Stimulated activated memory B cell treated with anti-CD40 and anti-IgM and Interleukin-4, amounts not matched to agents 10 μg/mL and 1 μg/mL and 100 μg/mL, for 72 hours (primary cell): ENCODE data around the gene COBL.

Experiments used
- ATAC-seq: fragments of 150-1000 bp; cut with Tn5 transposase; 2 replicates; pipeline ENCODE4 v1.10.0; 2021
- H3K27ac Mint-ChIP-seq: one replicate; pipeline ENCODE4 v1.8.0; 2022; ENCODE audit warnings: mild to moderate bottlenecking, mixed read lengths
- H3K27me3 Mint-ChIP-seq: one replicate; pipeline ENCODE4 v1.8.0; 2022; ENCODE audit warnings: mixed read lengths
- H3K36me3 Mint-ChIP-seq: one replicate; pipeline ENCODE4 v1.8.0; 2022; ENCODE audit warnings: mixed read lengths
- H3K4me1 Mint-ChIP-seq: one replicate; pipeline ENCODE4 v1.8.0; 2022; ENCODE audit warnings: mixed read lengths
- H3K4me3 Mint-ChIP-seq: one replicate; pipeline ENCODE4 v1.8.0; 2022; ENCODE audit warnings: mild to moderate bottlenecking, moderate library complexity, mixed read lengths
- H3K9me3 Mint-ChIP-seq: one replicate; pipeline ENCODE4 v1.8.0; 2022; ENCODE audit warnings: mixed read lengths

The COBL gene

GRCh38 chr7:51027106-51027934, 289.3 kb downstream of the COBL start:
- ATAC-seq, result no peak
- no peak overlapping the region for H3K4me3 Mint-ChIP-seq
- no peaks in the 10 kb centered on the region for H3K27me3 Mint-ChIP-seq
- no peaks in the 10 kb centered on the region for H3K36me3 Mint-ChIP-seq
- no peaks in the 10 kb centered on the region for H3K4me1 Mint-ChIP-seq
- H3K9me3 Mint-ChIP-seq, result no peaks in the 10 kb centered on the region
- no peak overlapping the region for H3K27ac Mint-ChIP-seq

GRCh38 chr7:51026341-51026740, 290.3 kb downstream of the COBL start:
- H3K4me1 Mint-ChIP-seq, result no peaks in the 10 kb centered on the region
- no peaks in the 10 kb centered on the region for H3K36me3 Mint-ChIP-seq
- no peak overlapping the region for H3K4me3 Mint-ChIP-seq
- H3K27ac Mint-ChIP-seq, result no peak overlapping the region
- ATAC-seq, result no peak
- no peaks in the 10 kb centered on the region for H3K27me3 Mint-ChIP-seq
- H3K9me3 Mint-ChIP-seq, result no peaks in the 10 kb centered on the region

- ATAC-seq, result no peak
- no peaks in the 10 kb centered on the region for H3K36me3 Mint-ChIP-seq
- H3K27me3 Mint-ChIP-seq, result no peaks in the 10 kb centered on the region
- H3K9me3 Mint-ChIP-seq, result no peaks in the 10 kb centered on the region
- no peak overlapping the region for H3K27ac Mint-ChIP-seq
- H3K4me1 Mint-ChIP-seq, result no peaks in the 10 kb centered on the region
- H3K4me3 Mint-ChIP-seq, result no peak overlapping the region
Measured at GRCh38 chr7:51025668-51026067, 290.9 kb downstream of the COBL start.

- no peak for ATAC-seq
Measured at GRCh38 chr7:51024867-51025266, 291.7 kb downstream of the COBL start.

GRCh38 chr7:51023547-51023946, 293.1 kb downstream of the COBL start:
- Mint-ChIP-seq H3K4me3 (no peak overlapping the region), H3K9me3 (no peaks in the 10 kb centered on the region), H3K4me1 (no peaks in the 10 kb centered on the region), H3K36me3 (no peaks in the 10 kb centered on the region), H3K27ac (no peak overlapping the region), H3K27me3 (no peaks in the 10 kb centered on the region)
- no peak for ATAC-seq

More at GRCh38 chr7:51024867-51025266, 291.7 kb downstream of the COBL start:
- Mint-ChIP-seq H3K36me3 (no peaks in the 10 kb centered on the region), H3K4me1 (no peaks in the 10 kb centered on the region), H3K27me3 (no peaks in the 10 kb centered on the region), H3K27ac (no peak overlapping the region), H3K9me3 (no peaks in the 10 kb centered on the region), H3K4me3 (no peak overlapping the region)

GRCh38 chr7:51022821-51023220, 293.8 kb downstream of the COBL start:
- Mint-ChIP-seq H3K27me3 (no peaks in the 10 kb centered on the region), H3K4me3 (no peak overlapping the region), H3K4me1 (no peaks in the 10 kb centered on the region), H3K27ac (no peak overlapping the region), H3K36me3 (no peaks in the 10 kb centered on the region), H3K9me3 (peaks cover 7% of the 10 kb centered on the region)
- ATAC-seq, result no peak

GRCh38 chr7:51021906-51022570, 294.6 kb downstream of the COBL start:
- peaks cover 7% of the 10 kb centered on the region for H3K9me3 Mint-ChIP-seq
- H3K36me3 Mint-ChIP-seq, result no peaks in the 10 kb centered on the region
- H3K4me3 Mint-ChIP-seq, result no peak overlapping the region
- no peaks in the 10 kb centered on the region for H3K4me1 Mint-ChIP-seq
- no peaks in the 10 kb centered on the region for H3K27me3 Mint-ChIP-seq
- ATAC-seq, result no peak
- H3K27ac Mint-ChIP-seq, result no peak overlapping the region

GRCh38 chr7:51020944-51021343, 295.7 kb downstream of the COBL start:
- H3K36me3 Mint-ChIP-seq, result no peaks in the 10 kb centered on the region
- H3K27me3 Mint-ChIP-seq, result no peaks in the 10 kb centered on the region
- H3K27ac Mint-ChIP-seq, result no peak overlapping the region
- no peak for ATAC-seq
- H3K4me3 Mint-ChIP-seq, result no peak overlapping the region
- peaks cover 7% of the 10 kb centered on the region for H3K9me3 Mint-ChIP-seq
- no peaks in the 10 kb centered on the region for H3K4me1 Mint-ChIP-seq

- Mint-ChIP-seq H3K4me1 (no peaks in the 10 kb centered on the region), H3K9me3 (peaks cover 7% of the 10 kb centered on the region), H3K27me3 (no peaks in the 10 kb centered on the region), H3K36me3 (no peaks in the 10 kb centered on the region), H3K27ac (no peak overlapping the region), H3K4me3 (no peak overlapping the region)
- no peak for ATAC-seq
Measured at GRCh38 chr7:51019891-51020870, 296.4 kb downstream of the COBL start.

GRCh38 chr7:51019191-51019844, 297.3 kb downstream of the COBL start:
- H3K27ac Mint-ChIP-seq, result no peak overlapping the region
- peaks cover 7% of the 10 kb centered on the region for H3K9me3 Mint-ChIP-seq
- H3K36me3 Mint-ChIP-seq, result no peaks in the 10 kb centered on the region
- no peaks in the 10 kb centered on the region for H3K27me3 Mint-ChIP-seq
- ATAC-seq, result no peak
- H3K4me3 Mint-ChIP-seq, result no peak overlapping the region
- H3K4me1 Mint-ChIP-seq, result no peaks in the 10 kb centered on the region

GRCh38 chr7:51017576-51018535, 298.8 kb downstream of the COBL start:
- no peaks in the 10 kb centered on the region for H3K36me3 Mint-ChIP-seq
- no peak for ATAC-seq
- H3K4me3 Mint-ChIP-seq, result no peak overlapping the region
- H3K4me1 Mint-ChIP-seq, result no peaks in the 10 kb centered on the region
- no peak overlapping the region for H3K27ac Mint-ChIP-seq
- peaks cover 7% of the 10 kb centered on the region for H3K9me3 Mint-ChIP-seq
- no peaks in the 10 kb centered on the region for H3K27me3 Mint-ChIP-seq

GRCh38 chr7:51016546-51016945, 300.1 kb downstream of the COBL start:
- Mint-ChIP-seq H3K27me3 (no peaks in the 10 kb centered on the region), H3K9me3 (peaks cover 7% of the 10 kb centered on the region), H3K4me1 (no peaks in the 10 kb centered on the region), H3K27ac (no peak overlapping the region), H3K4me3 (no peak overlapping the region), H3K36me3 (no peaks in the 10 kb centered on the region)
- ATAC-seq, result no peak

GRCh38 chr7:51015581-51015980, 301.0 kb downstream of the COBL start:
- no peak overlapping the region for H3K4me3 Mint-ChIP-seq
- no peak for ATAC-seq
- peaks cover 7% of the 10 kb centered on the region for H3K9me3 Mint-ChIP-seq
- H3K27me3 Mint-ChIP-seq, result no peaks in the 10 kb centered on the region
- H3K4me1 Mint-ChIP-seq, result no peaks in the 10 kb centered on the region
- H3K36me3 Mint-ChIP-seq, result no peaks in the 10 kb centered on the region
- H3K27ac Mint-ChIP-seq, result no peak overlapping the region

- no peak for ATAC-seq
- H3K27me3 Mint-ChIP-seq, result no peaks in the 10 kb centered on the region
- no peaks in the 10 kb centered on the region for H3K4me1 Mint-ChIP-seq
Measured at GRCh38 chr7:51014811-51015210, 301.8 kb downstream of the COBL start.

More at GRCh38 chr7:51014811-51015210, 301.8 kb downstream of the COBL start:
- peaks cover 7% of the 10 kb centered on the region for H3K9me3 Mint-ChIP-seq
- H3K4me3 Mint-ChIP-seq, result no peak overlapping the region
- H3K36me3 Mint-ChIP-seq, result no peaks in the 10 kb centered on the region
- H3K27ac Mint-ChIP-seq, result no peak overlapping the region
